ENCODE data around the gene ITPKC.
"Not testable (repeated sequence)": the region's sequence is repeated elsewhere in the genome, so short reads cannot be mapped to it uniquely, and the experiment has no call there.

DNA sequence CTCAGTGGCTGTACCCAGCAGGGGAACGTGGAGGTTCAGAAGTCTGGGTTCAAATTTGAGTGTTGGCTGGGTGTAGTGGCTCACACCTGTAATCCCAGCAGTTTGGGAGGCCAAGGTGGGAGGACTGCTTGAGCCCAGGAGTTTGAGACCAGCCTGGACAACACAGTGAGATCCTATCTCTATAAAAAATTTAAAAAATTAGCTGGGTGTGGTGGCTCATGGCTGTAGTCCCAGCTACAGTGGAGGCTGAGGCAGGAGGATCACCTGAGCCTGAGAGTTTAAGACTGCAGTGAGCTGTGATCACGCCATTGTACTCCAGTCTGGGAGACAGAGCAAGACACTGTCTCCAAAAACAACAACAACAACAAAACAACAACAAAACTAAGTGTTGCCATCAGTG is 67.2 kb downstream of the ITPKC start:
- not testable (repeated sequence) for TF ChIP-seq EZH2 (IDR thresholded peaks at IDR 0.05)
- TF ChIP-seq, protein P1, sequence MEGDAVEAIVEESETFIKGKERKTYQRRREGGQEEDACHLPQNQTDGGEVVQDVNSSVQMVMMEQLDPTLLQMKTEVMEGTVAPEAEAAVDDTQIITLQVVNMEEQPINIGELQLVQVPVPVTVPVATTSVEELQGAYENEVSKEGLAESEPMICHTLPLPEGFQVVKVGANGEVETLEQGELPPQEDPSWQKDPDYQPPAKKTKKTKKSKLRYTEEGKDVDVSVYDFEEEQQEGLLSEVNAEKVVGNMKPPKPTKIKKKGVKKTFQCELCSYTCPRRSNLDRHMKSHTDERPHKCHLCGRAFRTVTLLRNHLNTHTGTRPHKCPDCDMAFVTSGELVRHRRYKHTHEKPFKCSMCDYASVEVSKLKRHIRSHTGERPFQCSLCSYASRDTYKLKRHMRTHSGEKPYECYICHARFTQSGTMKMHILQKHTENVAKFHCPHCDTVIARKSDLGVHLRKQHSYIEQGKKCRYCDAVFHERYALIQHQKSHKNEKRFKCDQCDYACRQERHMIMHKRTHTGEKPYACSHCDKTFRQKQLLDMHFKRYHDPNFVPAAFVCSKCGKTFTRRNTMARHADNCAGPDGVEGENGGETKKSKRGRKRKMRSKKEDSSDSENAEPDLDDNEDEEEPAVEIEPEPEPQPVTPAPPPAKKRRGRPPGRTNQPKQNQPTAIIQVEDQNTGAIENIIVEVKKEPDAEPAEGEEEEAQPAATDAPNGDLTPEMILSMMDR (IDR thresholded peaks at IDR 0.05): not testable (repeated sequence)

All from neural progenitor cell (in vitro differentiated cells).